Endothelial cell of umbilical vein (primary cell): ENCODE results near the gene SLC22A3.

ENCODE experiments used
- CTCF ChIP-seq, 2 donors: IDR thresholded peaks; 1 replicate in 1 of 2; 2 replicates in 1 of 2; pipeline ENCODE4 v1.5.1; 2011; ENCODE audit warnings: low read length in 2 of 2, mild to moderate bottlenecking in 2 of 2, moderate library complexity in 2 of 2, control low read depth in 1 of 2, inconsistent platforms in 1 of 2, low read depth in 1 of 2; ENCODE audit not compliant: insufficient read depth in 1 of 2; ENCODE audit errors: extremely low read depth in 1 of 2
- POLR2AphosphoS5 ChIP-seq: IDR thresholded peaks from 2 replicates; pipeline ENCODE4 v1.6.1; 2012; ENCODE audit warnings: low read depth, mild to moderate bottlenecking, control low read depth, low read length, moderate library complexity; ENCODE audit not compliant: insufficient read depth

GRCh38 chr6:160500639-160501038, 152.5 kb downstream of the SLC22A3 start:
- no peak for TF ChIP-seq CTCF (IDR thresholded peaks at IDR 0.05; ENCODE audit: extremely low read depth in 1 of 2, insufficient read depth in 1 of 2, low read depth in 1 of 2, low read length in 2 of 2)
- TF ChIP-seq POLR2AphosphoS5: no peak
